ENCODE results near the gene TMEM201. TPM values are rescaled to one million over a fixed set of nuclear protein-coding genes. Genes with fewer than 3 reads are reported as not detected.

The TMEM201 gene
- total RNA-seq, 1 experiment from 2014 or later, result 30.4 TPM

GRCh38 chr1:9544926-9545325, 43.8 kb upstream of the TMEM201 start:
- no peaks in the 10 kb centered on the region for H3K27me3 Mint-ChIP-seq (ENCODE audit: low read depth)
- H3K9me3 Mint-ChIP-seq, result no peaks in the 10 kb centered on the region
- DNase-seq (ENCODE audit: low spot score) (no peak), ATAC-seq (no peak)
- CTCF ChIA-PET, result interaction anchor here (2.5 kb wide), 1 partner anchor 71 kb away, joined by 11 read pairs; no protein-coding TSS in a partner anchor
- H3K36me3 Mint-ChIP-seq, result peaks cover 11% of the 10 kb centered on the region
- H3K27ac Mint-ChIP-seq, result peak overlapping the region; percentile 7; the same call in 1 of the 2 replicates
- TF ChIP-seq, protein P1, sequence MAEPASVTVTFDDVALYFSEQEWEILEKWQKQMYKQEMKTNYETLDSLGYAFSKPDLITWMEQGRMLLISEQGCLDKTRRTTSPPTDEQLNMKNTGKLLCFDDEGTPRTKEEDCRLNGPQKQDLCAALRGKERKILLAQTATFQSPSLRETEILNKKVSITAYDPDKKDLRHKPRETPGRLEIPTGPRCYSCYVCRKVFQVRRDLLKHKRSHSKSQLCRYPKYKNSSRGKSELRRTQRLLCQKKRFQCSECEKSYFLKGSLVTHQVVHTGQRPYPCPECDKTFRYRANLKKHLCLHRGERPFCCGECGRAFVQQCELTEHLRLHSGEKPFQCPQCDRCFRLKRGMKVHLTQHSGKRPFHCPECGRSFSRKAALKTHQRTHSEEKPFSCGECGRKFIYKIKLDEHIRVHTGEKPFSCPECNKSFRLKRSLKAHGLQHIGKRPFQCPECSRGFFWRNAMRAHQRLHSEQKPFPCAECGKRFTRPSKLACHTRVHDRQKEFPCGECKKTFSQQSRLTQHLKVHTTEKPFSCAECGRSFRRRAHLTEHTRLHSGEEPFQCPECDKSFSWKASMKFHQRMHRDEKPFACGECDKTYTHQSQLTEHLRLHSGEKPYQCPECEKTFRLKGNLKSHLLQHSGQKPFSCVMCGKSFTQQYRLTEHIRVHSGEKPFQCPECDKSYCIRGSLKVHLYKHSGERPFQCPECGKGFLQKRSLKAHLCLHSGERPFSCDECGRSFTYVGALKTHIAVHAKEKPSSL (CRISPR knock-in tag; conservative IDR thresholded peaks at IDR 0.05), result no peak
- TF ChIP-seq, protein P2, sequence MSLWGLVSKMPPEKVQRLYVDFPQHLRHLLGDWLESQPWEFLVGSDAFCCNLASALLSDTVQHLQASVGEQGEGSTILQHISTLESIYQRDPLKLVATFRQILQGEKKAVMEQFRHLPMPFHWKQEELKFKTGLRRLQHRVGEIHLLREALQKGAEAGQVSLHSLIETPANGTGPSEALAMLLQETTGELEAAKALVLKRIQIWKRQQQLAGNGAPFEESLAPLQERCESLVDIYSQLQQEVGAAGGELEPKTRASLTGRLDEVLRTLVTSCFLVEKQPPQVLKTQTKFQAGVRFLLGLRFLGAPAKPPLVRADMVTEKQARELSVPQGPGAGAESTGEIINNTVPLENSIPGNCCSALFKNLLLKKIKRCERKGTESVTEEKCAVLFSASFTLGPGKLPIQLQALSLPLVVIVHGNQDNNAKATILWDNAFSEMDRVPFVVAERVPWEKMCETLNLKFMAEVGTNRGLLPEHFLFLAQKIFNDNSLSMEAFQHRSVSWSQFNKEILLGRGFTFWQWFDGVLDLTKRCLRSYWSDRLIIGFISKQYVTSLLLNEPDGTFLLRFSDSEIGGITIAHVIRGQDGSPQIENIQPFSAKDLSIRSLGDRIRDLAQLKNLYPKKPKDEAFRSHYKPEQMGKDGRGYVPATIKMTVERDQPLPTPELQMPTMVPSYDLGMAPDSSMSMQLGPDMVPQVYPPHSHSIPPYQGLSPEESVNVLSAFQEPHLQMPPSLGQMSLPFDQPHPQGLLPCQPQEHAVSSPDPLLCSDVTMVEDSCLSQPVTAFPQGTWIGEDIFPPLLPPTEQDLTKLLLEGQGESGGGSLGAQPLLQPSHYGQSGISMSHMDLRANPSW (CRISPR knock-in tag; conservative IDR thresholded peaks at IDR 0.05; ENCODE audit: low read depth), result no peak
- TF ChIP-seq, protein P3, sequence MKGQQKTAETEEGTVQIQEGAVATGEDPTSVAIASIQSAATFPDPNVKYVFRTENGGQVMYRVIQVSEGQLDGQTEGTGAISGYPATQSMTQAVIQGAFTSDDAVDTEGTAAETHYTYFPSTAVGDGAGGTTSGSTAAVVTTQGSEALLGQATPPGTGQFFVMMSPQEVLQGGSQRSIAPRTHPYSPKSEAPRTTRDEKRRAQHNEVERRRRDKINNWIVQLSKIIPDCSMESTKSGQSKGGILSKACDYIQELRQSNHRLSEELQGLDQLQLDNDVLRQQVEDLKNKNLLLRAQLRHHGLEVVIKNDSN (CRISPR knock-in tag; IDR thresholded peaks at IDR 0.05), result no peak
- TF ChIP-seq ZNF512 (CRISPR knock-in tag; IDR thresholded peaks at IDR 0.05; ENCODE audit: borderline replicate concordance) (no peak), ZNF423 (CRISPR knock-in tag; IDR thresholded peaks at IDR 0.05) (no peak)
- TF ChIP-seq, protein P4, sequence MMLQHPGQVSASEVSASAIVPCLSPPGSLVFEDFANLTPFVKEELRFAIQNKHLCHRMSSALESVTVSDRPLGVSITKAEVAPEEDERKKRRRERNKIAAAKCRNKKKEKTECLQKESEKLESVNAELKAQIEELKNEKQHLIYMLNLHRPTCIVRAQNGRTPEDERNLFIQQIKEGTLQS (CRISPR knock-in tag; conservative IDR thresholded peaks at IDR 0.05), result no peak
- TF ChIP-seq, protein P5, sequence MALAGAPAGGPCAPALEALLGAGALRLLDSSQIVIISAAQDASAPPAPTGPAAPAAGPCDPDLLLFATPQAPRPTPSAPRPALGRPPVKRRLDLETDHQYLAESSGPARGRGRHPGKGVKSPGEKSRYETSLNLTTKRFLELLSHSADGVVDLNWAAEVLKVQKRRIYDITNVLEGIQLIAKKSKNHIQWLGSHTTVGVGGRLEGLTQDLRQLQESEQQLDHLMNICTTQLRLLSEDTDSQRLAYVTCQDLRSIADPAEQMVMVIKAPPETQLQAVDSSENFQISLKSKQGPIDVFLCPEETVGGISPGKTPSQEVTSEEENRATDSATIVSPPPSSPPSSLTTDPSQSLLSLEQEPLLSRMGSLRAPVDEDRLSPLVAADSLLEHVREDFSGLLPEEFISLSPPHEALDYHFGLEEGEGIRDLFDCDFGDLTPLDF (CRISPR knock-in tag; IDR thresholded peaks at IDR 0.05), result no peak
- no peak overlapping the region for H3K4me3 Mint-ChIP-seq
- POLR2A ChIA-PET, result no interaction called here
- H3K4me1 Mint-ChIP-seq, result peaks cover 21% of the 10 kb centered on the region

DNA sequence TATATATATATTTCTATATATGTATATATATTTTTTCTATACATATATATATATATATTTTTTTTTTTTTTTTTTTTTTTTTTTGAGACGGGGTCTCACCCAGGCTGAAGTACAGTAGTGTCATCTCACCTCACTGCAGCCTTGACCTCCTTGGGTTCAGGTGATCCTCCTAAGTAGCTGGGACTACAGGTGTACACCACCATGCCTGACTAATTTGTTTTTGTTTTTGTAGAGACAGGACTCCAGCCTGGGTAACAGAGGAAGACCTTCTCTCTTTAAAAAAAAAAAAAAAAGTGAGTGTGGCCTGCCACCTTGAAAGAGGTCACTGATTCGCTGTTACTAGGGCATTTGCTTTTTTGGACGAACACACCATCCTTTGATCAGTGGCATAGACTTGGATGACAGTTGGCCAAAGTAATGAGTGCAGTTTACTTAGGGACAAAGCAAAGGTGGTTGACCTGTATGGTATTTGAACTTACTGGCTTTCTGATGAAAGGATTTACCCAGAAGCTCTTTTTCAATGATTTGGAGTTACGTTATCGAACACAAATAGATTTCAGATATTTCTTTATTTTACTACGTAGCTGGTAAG, 38.7 kb upstream of the TMEM201 start:
- H3K4me3 Mint-ChIP-seq, result no peak overlapping the region
- 0 out of 2 replicates have a peak, but pooled peaks cover 2% of the 10 kb centered on the region for H3K4me1 Mint-ChIP-seq
- DNase-seq (ENCODE audit: low spot score) (no peak), ATAC-seq (no peak)
- POLR2A ChIA-PET, result no interaction called here
- H3K27ac Mint-ChIP-seq, result no peak overlapping the region
- H3K27me3 Mint-ChIP-seq (ENCODE audit: low read depth), result no peaks in the 10 kb centered on the region
- CTCF ChIA-PET, result interaction anchor here (0.9 kb wide), 1 partner anchor 65 kb away, joined by 3 read pairs; no protein-coding TSS in a partner anchor
- no peaks in the 10 kb centered on the region for H3K9me3 Mint-ChIP-seq
- H3K36me3 Mint-ChIP-seq, result peaks cover 8% of the 10 kb centered on the region
- TF ChIP-seq GABPB1 (CRISPR knock-in tag; IDR thresholded peaks at IDR 0.05), result peak; percentile 90
- TF ChIP-seq FOXJ3 (CRISPR knock-in tag; IDR thresholded peaks at IDR 0.05; ENCODE audit: borderline replicate concordance), result no peak

GRCh38 chr1:9551984-9552383, 36.7 kb upstream of the TMEM201 start:
- DNase-seq (ENCODE audit: low spot score), result no peak
- ChIA-PET CTCF (interaction anchor here (0.9 to 1.1 kb wide), 3 partner anchors 22 to 63 kb away, joined by 3 to 4 read pairs (median 3); no protein-coding TSS in a partner anchor), POLR2A (no interaction called here)
- Mint-ChIP-seq H3K4me1 (no peaks in the 10 kb centered on the region), H3K4me3 (no peak overlapping the region), H3K27me3 (ENCODE audit: low read depth) (no peaks in the 10 kb centered on the region), H3K36me3 (peaks cover 23% of the 10 kb centered on the region), H3K9me3 (no peaks in the 10 kb centered on the region), H3K27ac (peak overlapping the region; percentile 7; the same call in 1 of the 2 replicates)
- ATAC-seq, result no peak
- TF ChIP-seq, protein P5 (CRISPR knock-in tag; IDR thresholded peaks at IDR 0.05), result no peak
- TF ChIP-seq, protein P6, sequence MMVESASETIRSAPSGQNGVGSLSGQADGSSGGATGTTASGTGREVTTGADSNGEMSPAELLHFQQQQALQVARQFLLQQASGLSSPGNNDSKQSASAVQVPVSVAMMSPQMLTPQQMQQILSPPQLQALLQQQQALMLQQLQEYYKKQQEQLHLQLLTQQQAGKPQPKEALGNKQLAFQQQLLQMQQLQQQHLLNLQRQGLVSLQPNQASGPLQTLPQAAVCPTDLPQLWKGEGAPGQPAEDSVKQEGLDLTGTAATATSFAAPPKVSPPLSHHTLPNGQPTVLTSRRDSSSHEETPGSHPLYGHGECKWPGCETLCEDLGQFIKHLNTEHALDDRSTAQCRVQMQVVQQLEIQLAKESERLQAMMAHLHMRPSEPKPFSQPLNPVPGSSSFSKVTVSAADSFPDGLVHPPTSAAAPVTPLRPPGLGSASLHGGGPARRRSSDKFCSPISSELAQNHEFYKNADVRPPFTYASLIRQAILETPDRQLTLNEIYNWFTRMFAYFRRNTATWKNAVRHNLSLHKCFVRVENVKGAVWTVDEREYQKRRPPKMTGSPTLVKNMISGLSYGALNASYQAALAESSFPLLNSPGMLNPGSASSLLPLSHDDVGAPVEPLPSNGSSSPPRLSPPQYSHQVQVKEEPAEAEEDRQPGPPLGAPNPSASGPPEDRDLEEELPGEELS (CRISPR knock-in tag; IDR thresholded peaks at IDR 0.05), result no peak
- no peak for TF ChIP-seq FOXK1 (CRISPR knock-in tag; IDR thresholded peaks at IDR 0.05)
- TF ChIP-seq ZNF281 (CRISPR knock-in tag; IDR thresholded peaks at IDR 0.05), result no peak
- TF ChIP-seq ZNF416 (CRISPR knock-in tag; IDR thresholded peaks at IDR 0.05), result no peak

Measured in WTC11 (cell line).